HCT116 (cell line): ENCODE measurements around the gene VPS33A. TPM values are rescaled to one million over a fixed set of nuclear protein-coding genes. Genes with fewer than 3 reads are reported as not detected.

Experiments
- ATAC-seq: fragments of 200-7000 bp; cut with Tn5 transposase; 2 replicates; pipeline ENCODE4 v1.9.1; 2020; ENCODE audit warnings: mild to moderate bottlenecking, moderate library complexity
- BruUV-seq: library from RNA; stranded (reverse); fragments of 400-500 nt; replicated peaks from 2 replicates; lab custom pipeline; 2021; lab: Mats Ljungman, UMichigan
- CTCF ChIA-PET: fragments of 300-600 bp; sonication (Branson Sonifier 250); formaldehyde crosslinking; loops from one replicate; lab custom pipeline; 2021; ENCODE audit warnings: antibody characterized with exemption; lab: Charles Lee
- POLR2A ChIA-PET: fragments of 300-600, 350-600 bp; sonication (Branson Sonifier 250); formaldehyde crosslinking; loops from one replicate; lab custom pipeline; 2021; ENCODE audit warnings: antibody characterized with exemption; lab: Charles Lee
- RAD21 ChIA-PET, 2 experiments: fragments of 300-600 bp; sonication (Branson Sonifier 250); formaldehyde crosslinking; loops; one replicate each; lab custom pipeline; 2023; ENCODE audit warnings: low total read pairs in 2 of 2; ENCODE audit not compliant: uncharacterized antibody in 2 of 2, unreplicated experiment in 2 of 2, low non-redundant PET in 1 of 2; lab: Charles Lee
- DNase-seq: peaks from one replicate; pipeline ENCODE4 v3.0.0-alpha.2; 2010; ENCODE audit warnings: low read depth, low spot score
- H2AFZ ChIP-seq: fragments of 200-600 bp; shearing (Covaris generic), sonication (generic); 2 replicates; pipeline ENCODE4 v1.6.1; 2017; ENCODE audit warnings: low read depth, mixed run types, mixed read lengths, antibody characterized with exemption, low read length; ENCODE audit not compliant: poor library complexity, severe bottlenecking
- H3K27ac ChIP-seq: 2 replicates; pipeline ENCODE4 v1.5.1; 2012; ENCODE audit warnings: low read depth, low read length
- H3K27me3 ChIP-seq: fragments of 200-600 bp; sonication (generic); 2 replicates; pipeline ENCODE4 v1.6.1; 2016; ENCODE audit warnings: mixed run types, low read length, mixed read lengths; ENCODE audit not compliant: insufficient read depth
- H3K36me3 ChIP-seq, 2 experiments: fragments of 200-500 bp in 1 of 2; fragments of 200-600 bp in 1 of 2; sonication (Bioruptor generic) in 1 of 2; sonication (generic) in 1 of 2; 2 replicates each; pipeline versions ENCODE4 v1.5.1 to v1.6.1; 2014 to 2016; ENCODE audit warnings: low read length in 2 of 2, inconsistent platforms in 1 of 2, mixed read lengths in 1 of 2, mixed run types in 1 of 2; ENCODE audit not compliant: insufficient read depth in 2 of 2, control insufficient read depth in 1 of 2
- H3K4me1 ChIP-seq, 2 experiments: fragments of 200-600 bp in 1 of 2; sonication (generic) in 1 of 2; 2 replicates each; pipeline versions ENCODE4 v1.5.1 to v1.6.1; 2012 to 2017; ENCODE audit warnings: low read length in 2 of 2, inconsistent platforms in 1 of 2, mild to moderate bottlenecking in 1 of 2, mixed read lengths in 1 of 2, mixed run types in 1 of 2, moderate library complexity in 1 of 2; ENCODE audit not compliant: insufficient read depth in 2 of 2, control insufficient read depth in 1 of 2
- H3K4me2 ChIP-seq: fragments of 200-600 bp; sonication (generic); 2 replicates; pipeline ENCODE4 v1.6.1; 2017; ENCODE audit warnings: mixed run types, low read length, mixed read lengths
- H3K4me3 ChIP-seq, 2 experiments: fragments of 200-600 bp in 1 of 2; sonication (generic) in 1 of 2; replicated peaks in 1 of 2; 2 replicates each; pipeline ENCODE4 v1.5.1; 2011 to 2016; ENCODE audit warnings: low read length in 2 of 2, control low read depth in 1 of 2, low read depth in 1 of 2, mild to moderate bottlenecking in 1 of 2, mixed read lengths in 1 of 2, mixed run types in 1 of 2
- H3K79me2 ChIP-seq: fragments of 200-600 bp; sonication (generic); 2 replicates; pipeline ENCODE4 v1.6.1; 2017; ENCODE audit warnings: mild to moderate bottlenecking, mixed run types, low read length, moderate library complexity, mixed read lengths; ENCODE audit not compliant: insufficient read depth
- H3K9ac ChIP-seq: fragments of 200-600 bp; sonication (generic); 2 replicates; pipeline ENCODE4 v1.6.1; 2016; ENCODE audit warnings: low read length, mixed read lengths
- H3K9me2 ChIP-seq: fragments of 200-600 bp; sonication (generic), shearing (Covaris generic); 2 replicates; pipeline ENCODE4 v1.6.1; 2017; ENCODE audit warnings: mixed run types, mild to moderate bottlenecking, moderate library complexity; ENCODE audit not compliant: insufficient read depth
- H3K9me3 ChIP-seq, 2 experiments: fragments of 200-500 bp in 1 of 2; fragments of 200-600 bp in 1 of 2; sonication (Bioruptor generic) in 1 of 2; sonication (generic) in 1 of 2; 2 replicates each; pipeline ENCODE4 v1.6.1; 2014 to 2017; ENCODE audit warnings: low read length in 2 of 2, mixed read lengths in 2 of 2, inconsistent platforms in 1 of 2, low read depth in 1 of 2, mild to moderate bottlenecking in 1 of 2, mixed run types in 1 of 2, moderate library complexity in 1 of 2; ENCODE audit not compliant: control insufficient read depth in 1 of 2, insufficient read depth in 1 of 2
- H4K20me1 ChIP-seq: fragments of 200-600 bp; sonication (generic), shearing (Covaris generic); 2 replicates; pipeline ENCODE4 v1.6.1; 2017; ENCODE audit warnings: mixed run types, mild to moderate bottlenecking, moderate library complexity; ENCODE audit not compliant: insufficient read depth
- CBX3 ChIP-seq: IDR thresholded peaks from 2 replicates; pipeline ENCODE4 v1.6.1; 2012; ENCODE audit warnings: low read depth
- CEBPB ChIP-seq: IDR thresholded peaks from 2 replicates; pipeline ENCODE4 v1.6.1; 2012; ENCODE audit warnings: low read depth
- EGR1 ChIP-seq: IDR thresholded peaks from 2 replicates; pipeline ENCODE4 v1.6.1; 2012; ENCODE audit warnings: low read depth
- ELF1 ChIP-seq: IDR thresholded peaks from 2 replicates; pipeline ENCODE4 v1.6.1; 2012; ENCODE audit warnings: low read depth, borderline replicate concordance
- EZH2 ChIP-seq: fragments of 200-600 bp; sonication (generic); IDR thresholded peaks from 2 replicates; pipeline ENCODE4 v1.6.1; 2017; ENCODE audit warnings: antibody characterized with exemption, mixed run types
- FOSL1 ChIP-seq: IDR thresholded peaks from 2 replicates; pipeline ENCODE4 v1.6.1; 2012; ENCODE audit warnings: low read depth
- MAX ChIP-seq: IDR thresholded peaks from 2 replicates; pipeline ENCODE4 v1.6.1; 2012
- REST ChIP-seq: IDR thresholded peaks from 2 replicates; pipeline ENCODE4 v1.6.1; 2012; ENCODE audit warnings: low read depth
- SIN3A ChIP-seq: IDR thresholded peaks from 2 replicates; pipeline ENCODE4 v1.6.1; 2012; ENCODE audit warnings: low read depth
- TCF7L2 ChIP-seq: IDR thresholded peaks from 2 replicates; pipeline ENCODE4 v1.7.0; 2011; ENCODE audit warnings: borderline replicate concordance, inconsistent platforms; ENCODE audit not compliant: insufficient read depth, insufficient read length; ENCODE audit errors: extremely low read depth
- YY1 ChIP-seq: IDR thresholded peaks from 2 replicates; pipeline ENCODE4 v1.6.1; 2011; ENCODE audit warnings: low read length, low read depth, moderate library complexity, mild to moderate bottlenecking; ENCODE audit not compliant: insufficient replicate concordance; ENCODE audit errors: extremely low read depth
- ZFX ChIP-seq: fragments of 450-650 bp; IDR thresholded peaks from 2 replicates; pipeline ENCODE4 v1.6.1; 2017
- ZNF274 ChIP-seq: fragments of 200-500 bp; sonication (Bioruptor generic); IDR thresholded peaks from 2 replicates; pipeline ENCODE4 v1.6.1; 2014; ENCODE audit warnings: mild to moderate bottlenecking, low read depth, low read length, inconsistent platforms
- intact Hi-C: fragments of 100-400 bp; cut with micrococcal nuclease; formaldehyde crosslinking; loops from 2 replicates; pipeline ENCODE4 v1.10.0; 2022
- total RNA-seq: library from RNA; stranded (reverse); gene quantifications from one replicate; pipeline ENCODE4 v1.2.1, GENCODE V29; 2021; ENCODE audit not compliant: unreplicated experiment
- TF ChIP-seq, protein P1 (sequence below): IDR thresholded peaks from 2 replicates; pipeline ENCODE4 v1.6.1; 2012
- TF ChIP-seq, protein P2 (sequence below), 3 experiments: fragments of 200-600 bp in 1 of 3; sonication (generic) in 1 of 3; IDR thresholded peaks in 2 of 3; conservative IDR thresholded peaks in 1 of 3; 2 replicates each; pipeline ENCODE4 v1.5.1; 2012 to 2017; ENCODE audit warnings: low read depth in 2 of 3, low read length in 2 of 3, antibody characterized with exemption in 1 of 3, borderline replicate concordance in 1 of 3, control low read depth in 1 of 3, mild to moderate bottlenecking in 1 of 3, mixed read lengths in 1 of 3, mixed run types in 1 of 3, moderate library complexity in 1 of 3; ENCODE audit not compliant: insufficient read depth in 1 of 3

Gene VPS33A
- total RNA-seq, 1 experiment from 2014 or later, result 19.4 TPM

GRCh38 chr12:122194804-122195203 is 71.5 kb downstream of the VPS33A start:
- Histone ChIP-seq H3K36me3 (no peaks in the 10 kb centered on the region), H3K27me3 (no peaks in the 10 kb centered on the region), H3K4me3 (no peak overlapping the region), H3K9ac (no peak overlapping the region), H3K9me2 (no peaks in the 10 kb centered on the region), H3K4me1 (no peaks in the 10 kb centered on the region), H3K4me2 (no peak overlapping the region), H3K79me2 (no peaks in the 10 kb centered on the region), H2AFZ (no peak overlapping the region), H3K9me3 (peaks cover 0 to 10% of the 10 kb centered on the region in 2 experiments; a peak in 2 of 4 replicates), H3K27ac (no peak overlapping the region), H4K20me1 (no peaks in the 10 kb centered on the region)
- DNase-seq (no peak), ATAC-seq (no peak)
- no peak for TF ChIP-seq ELF1
- TF ChIP-seq, protein P1, sequence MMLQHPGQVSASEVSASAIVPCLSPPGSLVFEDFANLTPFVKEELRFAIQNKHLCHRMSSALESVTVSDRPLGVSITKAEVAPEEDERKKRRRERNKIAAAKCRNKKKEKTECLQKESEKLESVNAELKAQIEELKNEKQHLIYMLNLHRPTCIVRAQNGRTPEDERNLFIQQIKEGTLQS, result no peak
- TF ChIP-seq SIN3A, result no peak
- TF ChIP-seq REST, result no peak
- TF ChIP-seq ZNF274, result no peak
- ChIA-PET CTCF (no interaction called here), RAD21 (no interaction called here), POLR2A (interaction anchor here (0.5 kb wide), 1 partner anchor 63 kb away, joined by 3 read pairs; no protein-coding TSS in a partner anchor)
- no TSS peak for BruUV-seq
- intact Hi-C loops, result no loop called here

GRCh38 chr12:122192441-122192840 is 73.9 kb downstream of the VPS33A start:
- Histone ChIP-seq H3K9me2 (no peaks in the 10 kb centered on the region), H3K4me1 (no peaks in the 10 kb centered on the region), H3K9me3 (peaks cover 0 to 10% of the 10 kb centered on the region in 2 experiments; a peak in 2 of 4 replicates), H3K79me2 (no peaks in the 10 kb centered on the region), H3K36me3 (no peaks in the 10 kb centered on the region), H3K27ac (no peak overlapping the region), H3K27me3 (no peaks in the 10 kb centered on the region), H3K4me2 (no peak overlapping the region), H3K4me3 (no peak overlapping the region), H2AFZ (no peak overlapping the region), H4K20me1 (no peaks in the 10 kb centered on the region), H3K9ac (no peak overlapping the region)
- ATAC-seq, result no peak
- RAD21 ChIA-PET, result interaction anchor here in 1 of 2 experiments (0.6 kb wide), 1 partner anchor 39 kb away, joined by 5 read pairs; no protein-coding TSS in a partner anchor
- DNase-seq, result no peak
- intact Hi-C loops, result no loop called here
- CTCF ChIA-PET, result interaction anchor here (1.1 kb wide), 1 partner anchor 138 kb away, joined by 3 read pairs; no protein-coding TSS in a partner anchor
- POLR2A ChIA-PET, result no interaction called here
- no TSS peak for BruUV-seq
- TF ChIP-seq ELF1, result no peak
- no peak for TF ChIP-seq EZH2
- TF ChIP-seq TCF7L2, result no peak
- TF ChIP-seq, protein P2, sequence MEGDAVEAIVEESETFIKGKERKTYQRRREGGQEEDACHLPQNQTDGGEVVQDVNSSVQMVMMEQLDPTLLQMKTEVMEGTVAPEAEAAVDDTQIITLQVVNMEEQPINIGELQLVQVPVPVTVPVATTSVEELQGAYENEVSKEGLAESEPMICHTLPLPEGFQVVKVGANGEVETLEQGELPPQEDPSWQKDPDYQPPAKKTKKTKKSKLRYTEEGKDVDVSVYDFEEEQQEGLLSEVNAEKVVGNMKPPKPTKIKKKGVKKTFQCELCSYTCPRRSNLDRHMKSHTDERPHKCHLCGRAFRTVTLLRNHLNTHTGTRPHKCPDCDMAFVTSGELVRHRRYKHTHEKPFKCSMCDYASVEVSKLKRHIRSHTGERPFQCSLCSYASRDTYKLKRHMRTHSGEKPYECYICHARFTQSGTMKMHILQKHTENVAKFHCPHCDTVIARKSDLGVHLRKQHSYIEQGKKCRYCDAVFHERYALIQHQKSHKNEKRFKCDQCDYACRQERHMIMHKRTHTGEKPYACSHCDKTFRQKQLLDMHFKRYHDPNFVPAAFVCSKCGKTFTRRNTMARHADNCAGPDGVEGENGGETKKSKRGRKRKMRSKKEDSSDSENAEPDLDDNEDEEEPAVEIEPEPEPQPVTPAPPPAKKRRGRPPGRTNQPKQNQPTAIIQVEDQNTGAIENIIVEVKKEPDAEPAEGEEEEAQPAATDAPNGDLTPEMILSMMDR (IDR thresholded peaks at IDR 0.05 in 2 of 3, conservative IDR thresholded peaks at IDR 0.05 in 1 of 3; ENCODE audit: borderline replicate concordance in 1 of 3, insufficient read depth in 1 of 3, low read depth in 2 of 3, low read length in 2 of 3), result no peak
- no peak for TF ChIP-seq YY1
- TF ChIP-seq FOSL1, result no peak
- TF ChIP-seq CEBPB, result no peak
- no peak for TF ChIP-seq MAX
- TF ChIP-seq EGR1, result no peak
- no peak for TF ChIP-seq ZFX
- no peak for TF ChIP-seq CBX3
